Hematopoietic multipotent progenitor cell treated with erythropoietin and hydrocortisone succinate and interleukin-3 and kit ligand, for 8 days (in vitro differentiated cells): Measurements from ENCODE around the gene SSR1.

ENCODE experiments used
- DNase-seq: peaks from one replicate; pipeline ENCODE4 v3.0.0-alpha.2; 2015

The SSR1 gene

DNA sequence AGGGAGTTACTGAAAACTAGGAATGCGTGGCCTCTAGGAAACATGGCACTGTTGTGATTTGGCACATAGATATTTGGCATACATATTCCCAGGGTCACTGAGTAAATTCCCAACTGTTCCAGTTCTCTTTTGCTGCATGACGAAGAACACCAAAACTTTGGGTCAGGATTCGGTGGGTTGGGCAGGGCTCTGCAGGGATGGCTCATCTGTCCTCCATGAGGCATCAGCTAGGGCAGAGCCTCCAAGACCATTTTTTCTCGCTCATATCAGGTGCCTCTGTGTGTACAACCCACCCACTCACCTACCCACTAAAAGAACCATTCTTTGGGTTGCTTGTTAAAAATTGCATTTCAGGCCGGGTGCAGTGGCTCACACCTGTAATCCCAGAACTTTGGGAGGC is 57.1 kb downstream of the SSR1 start:
- DNase-seq = no peak

DNA sequence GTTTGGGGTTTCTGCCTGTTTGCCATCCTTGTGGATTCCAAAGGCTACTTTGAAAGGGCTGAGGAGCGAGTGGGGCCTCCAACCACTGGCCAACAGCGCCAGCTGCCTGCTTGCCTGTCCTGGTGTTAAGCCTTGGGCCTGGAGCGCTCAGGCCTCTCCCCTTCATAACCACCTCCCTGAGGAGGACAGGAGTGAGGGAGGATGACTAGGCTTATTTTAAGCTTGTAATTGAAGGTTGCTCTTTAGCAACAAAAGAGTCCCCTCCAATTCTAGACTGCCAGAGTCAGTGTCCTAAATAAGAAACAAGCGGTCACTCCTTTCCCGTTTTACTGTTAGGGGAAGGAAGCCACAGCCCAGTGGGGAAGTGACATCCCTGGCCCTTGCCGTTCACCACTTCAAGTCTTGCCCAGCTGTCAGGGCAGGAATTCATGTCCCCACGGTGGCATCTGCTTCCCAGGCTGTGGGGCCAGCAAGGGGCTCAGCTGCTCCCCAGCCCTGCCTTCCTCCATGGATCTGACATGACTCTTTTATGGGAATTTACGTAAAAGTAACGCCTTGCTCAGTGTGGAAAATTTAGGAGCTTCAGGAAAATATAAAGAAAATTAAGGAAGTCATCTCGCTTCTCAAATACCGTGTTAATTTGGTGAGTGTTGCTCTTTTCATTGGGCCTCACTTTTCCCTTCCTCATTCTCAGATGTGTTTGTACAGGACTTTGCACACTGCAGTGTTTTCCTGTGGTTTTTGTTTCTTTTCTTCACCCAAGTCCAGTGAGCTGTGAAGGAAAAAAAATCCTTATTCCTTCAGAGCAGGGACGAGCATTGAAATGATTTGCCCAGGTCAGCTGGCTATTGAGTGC is 57.8 kb downstream of the SSR1 start:
- peak; percentile 48 for DNase-seq

DNA sequence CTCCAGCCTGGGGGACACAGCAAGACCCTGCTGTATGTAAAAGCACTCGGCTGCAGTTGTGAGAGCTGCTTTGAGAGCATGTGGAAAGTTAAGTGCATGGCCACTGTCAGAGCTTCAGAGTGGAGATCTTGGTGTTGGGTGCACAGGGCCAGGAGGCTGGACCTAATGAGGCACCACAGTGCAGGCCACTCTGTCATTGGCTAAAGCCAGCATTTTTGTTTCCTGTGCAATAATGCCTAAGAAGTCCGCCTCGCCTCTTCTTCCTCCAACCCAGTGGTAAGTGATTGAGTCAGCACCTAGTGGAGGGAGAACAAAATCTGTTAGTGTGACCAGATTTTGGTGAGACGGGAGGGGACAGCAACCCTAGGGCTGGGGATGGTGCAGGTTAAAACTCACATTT is 60.6 kb downstream of the SSR1 start:
- DNase-seq = no peak

DNA sequence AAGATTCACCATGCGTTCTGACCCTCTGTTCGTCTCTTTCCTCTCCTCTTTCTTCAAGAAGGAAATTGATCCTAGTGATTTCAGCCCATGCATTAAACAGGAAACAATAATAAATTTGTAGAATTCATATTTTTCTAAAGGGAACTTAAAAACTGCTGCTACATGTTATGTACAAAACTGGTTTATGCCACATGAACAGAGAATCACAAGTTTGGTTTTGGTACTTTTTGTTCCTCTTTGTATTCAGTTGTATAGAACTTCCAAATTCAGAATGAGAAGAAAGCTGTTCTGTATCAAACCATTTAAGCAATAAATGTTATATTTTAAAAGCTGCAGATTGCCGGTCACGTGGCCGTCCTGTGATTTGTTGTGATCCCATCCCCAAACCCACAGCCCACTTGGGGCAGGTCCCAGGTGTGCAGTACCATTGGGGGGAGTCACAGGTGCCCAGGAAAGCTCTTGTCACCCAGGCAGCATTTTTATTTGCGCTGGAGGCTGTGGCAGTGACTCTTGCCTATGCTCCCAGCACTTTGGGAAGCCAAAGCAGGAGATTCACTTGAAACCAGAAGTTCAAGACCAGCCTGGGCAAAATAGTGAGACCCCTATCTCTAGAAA is 61.2 kb downstream of the SSR1 start:
- DNase-seq = no peak

DNA sequence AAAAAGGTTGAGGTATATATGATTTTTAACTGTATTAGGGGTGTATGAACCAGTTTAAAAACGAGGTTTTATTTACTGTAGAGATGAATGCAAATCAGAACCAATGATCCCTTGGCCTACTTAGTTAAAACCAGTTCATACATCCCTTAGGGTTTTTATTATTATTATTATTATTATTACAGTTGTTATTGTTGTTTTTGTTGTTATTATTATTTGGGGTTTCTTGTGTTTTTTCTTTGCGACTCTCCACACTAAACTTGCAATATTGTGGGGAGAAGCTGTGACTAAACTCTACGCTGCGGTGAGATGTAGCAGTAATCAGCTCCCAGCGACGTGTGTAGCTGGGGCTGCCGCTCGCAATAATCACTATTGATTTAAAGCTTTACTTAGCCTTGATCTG is 62.2 kb downstream of the SSR1 start:
- no peak for DNase-seq

DNA sequence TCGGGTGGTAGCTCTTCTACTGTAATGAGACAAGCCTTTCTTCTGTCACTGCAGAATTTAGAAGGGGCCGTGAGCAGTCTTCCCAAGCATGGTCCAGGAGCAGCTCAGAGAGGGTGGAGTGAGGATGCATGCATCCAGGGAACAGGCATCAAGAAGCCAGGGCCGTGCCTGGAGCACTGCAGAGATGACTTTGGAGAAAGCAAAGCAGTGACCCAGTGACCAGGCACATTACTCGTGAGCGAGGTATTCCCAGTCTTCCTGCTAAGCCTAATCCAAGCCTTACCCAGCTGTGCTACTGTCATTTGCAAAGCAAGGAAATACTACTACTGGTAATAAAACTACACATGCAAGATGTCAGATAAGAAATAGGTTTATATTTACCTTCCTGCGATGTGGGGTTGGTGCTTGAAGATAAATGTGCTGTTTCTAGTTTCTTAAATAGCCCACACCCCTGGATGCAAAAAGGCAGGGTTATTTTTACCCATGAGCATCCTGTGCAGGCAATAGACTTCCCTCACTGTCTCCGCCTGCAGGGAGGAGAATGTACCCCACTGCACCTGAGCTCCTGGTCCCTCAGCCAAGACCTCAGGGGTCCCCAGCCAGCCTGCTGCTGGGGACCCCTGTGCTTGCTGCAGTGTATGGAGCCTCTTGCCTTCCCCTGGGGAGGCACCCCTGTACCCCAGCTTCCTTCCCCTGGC is 62.9 kb downstream of the SSR1 start:
- no peak for DNase-seq

DNA sequence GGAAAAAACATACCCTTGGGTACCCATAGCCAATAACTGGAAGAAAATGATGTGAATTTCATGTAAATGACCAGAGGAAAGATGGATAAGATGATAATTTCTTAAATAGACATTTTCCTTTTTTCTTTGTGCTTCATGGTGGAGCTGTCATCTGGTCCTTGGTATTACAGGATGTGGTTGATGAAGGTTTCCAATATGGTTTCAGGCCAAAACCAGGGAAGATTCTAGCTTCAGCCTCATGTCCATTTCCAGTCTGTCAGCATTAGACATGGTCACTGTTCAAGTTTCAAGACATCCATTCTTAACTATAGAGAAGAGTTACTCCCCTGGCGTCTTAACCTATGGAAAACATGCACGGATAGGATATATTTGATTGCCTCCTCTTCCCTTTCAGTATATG is 63.6 kb downstream of the SSR1 start:
- DNase-seq = no peak

DNA sequence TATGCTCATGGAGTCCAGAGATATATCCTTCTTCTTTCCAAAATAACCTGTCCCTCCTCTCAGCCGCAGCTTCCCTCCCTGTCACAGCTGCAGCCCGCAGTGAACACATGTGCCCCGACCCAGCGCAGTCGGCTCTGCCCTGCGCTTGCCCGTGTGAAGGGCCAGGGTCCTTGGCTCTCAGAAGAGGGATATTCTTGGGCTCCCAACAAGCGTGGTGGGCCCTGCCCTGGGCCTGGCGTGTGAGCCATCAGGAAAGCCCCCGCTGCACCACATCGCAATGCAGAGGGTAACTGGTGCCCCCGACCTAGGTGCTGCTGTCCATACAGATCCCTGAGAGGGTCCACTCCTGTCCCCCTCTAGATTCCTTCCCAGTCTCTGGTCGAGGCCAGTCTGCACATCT is 65.2 kb downstream of the SSR1 start:
- no peak for DNase-seq

DNA sequence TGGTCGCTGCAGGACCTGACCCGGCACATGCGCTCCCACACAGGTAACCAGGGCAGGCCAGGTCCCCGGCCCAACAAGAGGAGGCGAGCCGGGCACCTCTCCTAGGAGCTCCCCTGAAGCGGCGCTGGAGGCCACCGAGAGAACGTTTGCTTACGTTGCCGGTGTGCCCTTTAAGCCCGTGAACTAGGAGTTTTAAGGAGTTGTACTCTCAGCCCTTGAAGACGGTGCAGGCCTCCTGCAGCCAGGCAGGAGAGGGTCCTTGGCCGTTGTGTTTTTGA is 65.9 kb downstream of the SSR1 start:
- DNase-seq = no peak

DNA sequence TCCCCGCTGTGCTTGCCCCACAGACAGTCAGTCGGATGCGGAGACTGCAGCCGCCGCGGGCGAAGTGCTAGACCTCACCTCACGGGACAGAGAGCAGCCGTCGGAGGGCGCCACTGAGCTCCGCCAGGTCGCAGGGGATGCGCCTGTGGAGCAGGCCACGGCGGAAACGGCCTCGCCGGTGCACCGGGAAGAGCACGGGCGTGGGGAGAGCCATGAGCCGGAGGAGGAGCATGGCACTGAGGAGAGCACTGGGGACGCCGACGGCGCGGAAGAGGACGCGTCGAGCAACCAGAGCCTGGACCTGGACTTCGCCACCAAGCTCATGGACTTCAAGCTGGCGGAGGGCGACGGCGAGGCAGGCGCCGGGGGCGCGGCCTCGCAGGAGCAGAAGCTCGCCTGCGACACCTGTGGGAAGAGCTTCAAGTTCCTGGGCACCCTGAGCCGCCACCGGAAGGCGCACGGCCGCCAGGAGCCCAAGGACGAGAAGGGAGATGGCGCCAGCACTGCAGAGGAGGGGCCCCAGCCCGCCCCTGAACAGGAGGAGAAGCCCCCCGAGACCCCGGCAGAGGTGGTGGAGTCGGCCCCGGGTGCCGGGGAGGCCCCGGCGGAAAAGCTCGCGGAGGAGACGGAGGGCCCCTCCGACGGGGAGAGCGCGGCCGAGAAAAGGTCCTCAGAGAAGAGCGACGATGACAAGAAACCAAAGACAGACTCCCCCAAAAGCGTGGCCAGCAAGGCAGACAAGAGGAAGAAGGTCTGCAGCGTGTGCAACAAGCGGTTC is 66.4 kb downstream of the SSR1 start:
- DNase-seq = no peak

DNA sequence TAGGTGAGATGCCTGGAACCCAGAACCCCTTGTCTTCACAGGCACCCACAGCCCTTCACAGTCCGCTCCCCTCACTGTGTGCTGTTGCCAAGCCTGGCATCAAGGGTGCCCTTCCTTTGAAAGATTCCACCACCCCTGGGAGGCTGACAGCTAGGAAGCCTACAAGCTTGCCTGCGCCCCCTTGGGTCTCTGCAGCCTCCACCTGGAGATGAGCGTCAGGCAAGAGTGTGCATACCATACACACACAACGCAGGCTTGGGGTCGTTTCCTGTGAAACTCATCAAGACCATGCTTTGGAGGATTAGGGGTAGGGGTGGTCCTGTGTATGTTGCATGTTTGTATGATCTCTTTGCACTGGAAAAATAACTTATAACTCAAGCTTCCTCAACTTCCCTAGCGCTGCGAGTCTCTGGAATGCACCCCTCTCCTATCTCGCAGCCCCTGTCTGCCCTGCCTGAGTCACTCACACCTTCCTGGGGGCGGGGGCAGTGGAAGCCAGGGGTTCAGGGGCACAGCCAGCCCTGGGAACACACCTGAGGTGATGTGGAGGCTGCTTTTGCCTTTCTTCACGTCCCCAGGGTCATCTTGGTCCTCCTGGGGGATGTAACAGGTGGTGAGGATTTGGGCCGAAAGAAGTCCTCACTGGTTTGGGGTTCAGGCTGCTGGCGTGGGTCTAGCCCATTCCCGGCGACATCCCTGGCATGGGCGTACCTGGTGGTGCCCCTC is 67.2 kb downstream of the SSR1 start:
- DNase-seq = no peak

DNA sequence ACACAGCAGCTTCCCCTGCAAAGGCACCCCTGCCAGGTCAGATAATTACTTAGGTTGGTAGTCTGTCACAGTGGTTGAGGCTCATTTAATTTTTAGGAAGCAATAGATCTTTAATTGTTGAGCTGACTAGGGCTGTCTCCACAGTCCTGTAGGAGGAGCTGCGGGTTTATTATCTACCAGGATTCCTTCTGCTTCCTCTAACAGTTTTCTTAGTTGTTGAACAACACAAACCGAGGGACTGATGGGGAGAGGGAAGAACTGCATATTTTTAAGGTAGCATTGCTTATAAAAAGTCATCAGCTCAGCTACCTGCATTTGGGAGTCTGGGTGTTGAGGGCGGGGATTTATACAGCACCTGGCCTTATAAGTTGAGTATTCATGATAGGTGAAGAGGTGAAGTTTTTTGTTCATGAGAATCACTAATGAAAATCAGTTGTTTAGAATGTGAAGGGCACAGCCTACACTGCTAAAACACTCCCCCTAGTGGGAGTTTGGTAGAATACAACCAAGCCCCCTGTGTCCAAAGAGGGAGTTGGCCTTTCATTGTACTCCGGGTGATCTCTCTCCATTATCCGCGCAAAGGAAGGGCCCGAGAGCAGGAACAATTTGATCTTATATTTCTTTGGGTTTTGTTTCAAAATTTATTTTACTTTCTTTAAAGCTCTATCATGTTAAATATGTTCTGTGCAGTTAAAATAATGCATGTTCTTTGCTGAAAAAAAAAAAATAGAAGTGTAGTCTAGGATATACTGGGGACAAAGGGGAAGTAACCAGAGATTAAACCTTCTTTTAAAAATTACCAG is 69.6 kb downstream of the SSR1 start:
- peak; percentile 87 for DNase-seq

DNA sequence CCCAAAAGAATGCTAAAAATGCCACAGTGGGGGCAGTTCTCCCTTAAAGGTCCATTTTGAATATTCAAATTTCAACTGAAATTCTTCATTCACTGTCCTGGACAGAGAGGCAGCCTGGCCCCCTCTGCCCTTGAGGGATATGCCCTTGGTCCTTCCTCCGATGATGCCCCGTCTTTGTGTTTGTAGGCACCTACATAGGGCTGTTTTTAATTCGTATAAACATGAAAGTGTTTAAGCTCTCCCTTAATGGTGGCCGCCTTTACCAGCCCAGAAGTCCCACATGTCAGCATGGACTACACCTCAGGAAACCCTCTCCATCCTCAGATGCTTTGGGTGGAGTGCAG is 70.2 kb downstream of the SSR1 start:
- DNase-seq = no peak

DNA sequence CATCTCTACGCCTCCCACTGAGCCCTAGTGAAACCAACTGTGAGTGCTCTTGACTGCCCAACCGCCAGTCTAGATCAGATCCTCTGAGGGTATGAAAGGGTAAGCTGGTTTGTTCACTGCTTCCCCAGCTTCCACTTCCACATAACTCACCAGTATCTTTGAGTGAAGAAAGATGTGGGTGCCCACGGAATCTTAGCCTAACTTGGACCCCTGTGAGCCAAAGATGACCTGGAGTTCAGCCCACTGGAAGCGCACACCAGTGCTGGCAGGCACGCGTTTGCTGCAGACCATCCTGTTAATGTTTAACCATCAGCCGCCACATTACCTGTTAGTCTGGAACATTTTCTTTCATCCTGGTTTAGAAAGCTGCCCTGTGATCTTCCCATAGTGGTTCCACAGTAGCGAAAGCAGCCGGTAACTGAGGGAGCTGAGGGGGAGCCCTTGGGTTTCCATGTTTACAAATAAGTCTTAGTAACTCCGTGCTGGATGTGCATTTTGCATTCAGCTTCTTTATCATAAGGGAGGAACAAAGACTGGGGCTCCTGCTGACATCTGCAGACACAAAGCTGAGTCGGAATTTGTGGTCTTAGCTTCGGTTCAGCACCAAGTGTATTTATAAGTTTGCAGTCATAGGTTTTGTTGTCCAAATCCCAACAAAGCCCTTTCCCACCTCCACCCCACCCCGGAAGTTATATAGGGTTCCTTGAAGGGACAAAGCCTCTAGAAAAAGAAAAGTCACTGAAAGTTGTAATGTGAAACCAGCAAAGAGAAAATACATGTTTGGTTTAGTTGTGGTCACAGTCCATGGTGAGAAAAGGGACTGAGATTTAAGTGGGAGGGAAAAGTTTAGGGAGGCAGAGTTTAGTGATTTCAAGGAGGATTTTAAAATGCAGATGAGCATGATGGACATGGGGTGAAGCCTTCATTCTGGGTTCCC is 71.0 kb downstream of the SSR1 start:
- no peak for DNase-seq

DNA sequence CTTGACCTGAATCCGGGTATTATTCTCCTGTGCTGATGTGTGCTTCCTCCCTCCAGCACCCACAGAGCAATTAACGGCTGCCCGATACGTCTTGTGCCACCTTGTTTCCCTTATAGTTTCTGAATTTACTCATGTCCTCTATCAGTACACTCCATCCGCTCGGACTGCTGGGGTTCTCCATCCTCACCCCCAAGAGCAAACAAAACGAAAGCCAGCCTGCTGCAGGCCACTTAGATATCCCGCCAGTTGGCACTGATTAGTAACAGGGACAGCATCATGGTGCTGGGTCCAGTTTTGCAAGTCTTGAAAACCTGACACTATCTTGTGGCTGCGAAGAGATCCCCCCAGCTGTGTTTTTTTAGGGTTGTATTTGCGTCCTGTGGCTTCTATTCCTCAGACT is 71.8 kb downstream of the SSR1 start:
- DNase-seq = no peak

DNA sequence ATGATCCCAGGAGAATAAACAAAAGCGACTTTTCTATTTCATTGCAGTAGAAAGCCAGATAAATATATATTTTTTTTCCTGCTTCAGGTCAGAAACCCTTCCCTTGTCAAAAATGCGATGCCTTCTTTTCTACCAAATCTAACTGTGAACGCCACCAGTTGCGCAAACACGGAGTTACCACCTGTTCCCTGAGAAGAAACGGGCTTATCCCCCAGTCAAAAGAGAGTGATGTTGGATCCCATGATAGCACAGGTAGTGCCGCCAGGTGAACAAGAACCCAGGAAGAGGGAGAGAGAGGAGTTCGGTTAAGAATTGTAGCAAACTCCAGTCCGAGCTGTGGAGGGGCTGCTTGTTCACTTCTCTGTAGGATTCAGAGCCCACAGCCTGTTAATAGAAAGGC is 72.6 kb downstream of the SSR1 start:
- no peak for DNase-seq

DNA sequence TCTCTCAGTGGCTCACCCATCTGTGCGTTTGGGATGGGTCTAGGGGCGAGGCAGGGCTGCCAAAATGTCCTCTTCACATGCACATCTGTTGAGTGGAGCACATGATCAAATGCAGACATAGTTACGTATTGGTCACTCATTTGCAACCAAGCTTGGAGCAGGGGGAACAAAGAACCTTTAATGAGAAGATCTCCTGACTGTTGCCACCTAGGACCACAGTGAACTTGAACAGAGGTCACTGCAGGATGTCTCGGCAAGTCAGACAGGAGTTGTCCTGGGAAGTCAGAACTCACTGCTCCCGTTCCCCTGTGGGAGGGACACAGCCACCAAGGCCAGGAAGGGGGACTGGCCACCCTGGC is 73.4 kb downstream of the SSR1 start:
- DNase-seq = no peak

DNA sequence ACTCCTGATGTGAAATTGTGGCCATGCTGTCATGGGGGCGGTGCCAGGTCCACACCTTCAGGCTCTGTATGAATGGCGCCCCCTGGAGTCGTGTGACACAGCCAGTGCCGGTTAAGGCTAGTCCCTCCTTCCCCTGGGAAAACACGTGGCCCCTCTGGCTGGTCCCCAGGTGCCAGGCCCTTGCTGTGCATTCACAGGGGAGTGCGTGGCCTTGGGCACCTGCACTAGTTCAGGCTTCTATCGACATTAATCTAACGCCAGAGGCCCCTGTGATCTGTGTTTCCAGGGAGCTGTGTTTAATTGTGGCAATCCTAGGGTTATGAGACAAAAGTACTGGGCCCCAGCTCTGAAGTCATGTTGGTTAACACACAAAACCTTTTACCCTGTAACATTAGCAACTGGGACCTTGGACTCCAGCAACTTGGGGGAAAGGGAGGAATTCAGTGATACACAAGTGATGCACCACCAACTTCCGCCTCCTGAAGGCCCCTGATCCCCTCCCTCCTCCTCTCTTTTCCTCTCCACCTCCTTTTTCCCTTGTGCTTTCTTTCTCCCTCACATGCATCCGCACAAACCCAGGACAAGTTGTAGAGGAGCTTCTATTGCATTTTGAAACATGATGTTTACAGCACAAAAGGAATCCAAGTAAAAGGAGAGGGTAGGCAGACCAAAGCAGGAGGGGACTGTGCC is 74.0 kb downstream of the SSR1 start:
- DNase-seq = peak; percentile 93

DNA sequence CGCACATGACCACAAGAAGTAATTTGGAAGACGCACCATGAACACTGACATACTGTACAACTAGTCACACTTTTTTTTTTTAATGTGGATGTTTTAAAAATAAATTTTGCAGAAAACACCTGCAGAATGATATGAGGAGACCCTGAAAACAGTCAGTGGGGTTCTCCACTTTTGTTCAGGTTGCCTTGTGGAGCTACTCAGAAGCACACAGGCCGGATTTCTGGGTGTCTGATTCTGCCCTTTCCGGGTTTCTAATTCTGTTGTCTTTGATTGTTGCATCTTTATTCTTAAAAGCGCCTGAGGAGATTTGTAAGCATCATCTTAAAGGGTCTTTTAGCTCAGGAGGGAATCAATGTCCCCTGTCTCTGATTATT is 74.5 kb downstream of the SSR1 start:
- DNase-seq = no peak

DNA sequence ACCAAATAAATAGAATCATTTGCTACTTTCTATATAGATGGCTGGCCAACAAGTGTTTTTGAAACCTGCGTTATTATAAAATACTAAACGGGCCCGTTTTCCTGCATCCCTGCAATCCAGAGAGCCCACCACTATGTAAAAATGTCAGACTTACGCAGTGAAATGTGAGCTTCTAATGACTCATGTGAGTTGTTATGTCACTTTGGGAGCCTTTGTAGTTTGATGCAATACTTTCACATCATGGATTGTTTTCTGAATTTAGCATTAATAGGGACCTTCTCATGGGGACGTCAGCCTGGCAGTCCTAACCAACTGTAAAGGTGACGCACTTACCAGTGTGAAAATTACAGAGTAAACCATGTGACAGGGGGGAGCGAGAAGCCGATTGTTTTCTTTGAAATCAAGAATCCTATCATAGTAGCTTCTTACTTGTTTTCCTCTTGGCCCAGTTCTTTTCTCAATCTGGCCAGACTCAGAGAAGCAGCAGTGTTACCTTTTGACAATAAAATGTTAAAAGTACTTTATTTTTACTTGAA is 75.3 kb downstream of the SSR1 start:
- DNase-seq = no peak
